HG02678 (cell line): ENCODE measurements around the gene EFHD2.
"Not testable (repeated sequence)": the region's sequence is repeated elsewhere in the genome, so short reads cannot be mapped to it uniquely, and the experiment has no call there.

ENCODE experiments used
- ATAC-seq: cut with Tn5 transposase; IDR thresholded peaks from one replicate; pipeline ENCODE4 v1.9.1; 2021; ENCODE audit warnings: mild to moderate bottlenecking, moderate library complexity; ENCODE audit not compliant: unreplicated experiment

The EFHD2 gene

GRCh38 chr1:15471067-15471466, 61.4 kb downstream of the EFHD2 start:
- not testable (repeated sequence) for ATAC-seq

GRCh38 chr1:15471723-15472122, 62.0 kb downstream of the EFHD2 start:
- not testable (repeated sequence) for ATAC-seq

- ATAC-seq, result no peak
Observed at GRCh38 chr1:15472587-15472986, 62.9 kb downstream of the EFHD2 start.

GRCh38 chr1:15475752-15476314, 66.1 kb downstream of the EFHD2 start, which contains the start of gene CELA2B:
Gene CELA2B (plus strand): TSS chr1:15476104. CDS start chr1:15476126, 22 bp downstream.
- ATAC-seq, result no peak

- ATAC-seq, result no peak
Observed at GRCh38 chr1:15476927-15477326, 67.2 kb downstream of the EFHD2 start.

GRCh38 chr1:15477646-15478212, 68.0 kb downstream of the EFHD2 start:
- ATAC-seq, result no peak
